HL-60 (cell line): ENCODE measurements around the gene PRPF40B.

Experiments
- DNase-seq, 2 experiments: peaks; one replicate each; pipeline ENCODE4 v3.0.0-alpha.2; 2010 to 2020; ENCODE audit warnings: low read depth in 1 of 2, low spot score in 1 of 2
- H3K27ac ChIP-seq: fragments of 250-450 bp; sonication (Bioruptor Pico); replicated peaks from 2 replicates; pipeline ENCODE4 v1.5.1; 2020; ENCODE audit warnings: mild to moderate bottlenecking, moderate library complexity
- H3K27me3 ChIP-seq: fragments of 250-450 bp; sonication (Bioruptor Pico); 2 replicates; pipeline ENCODE4 v1.5.1; 2021; ENCODE audit warnings: mild to moderate bottlenecking, moderate library complexity; ENCODE audit not compliant: insufficient read depth, poor library complexity, severe bottlenecking
- H3K4me3 ChIP-seq: replicated peaks from 2 replicates; pipeline ENCODE4 v1.5.1; 2011; ENCODE audit warnings: mild to moderate bottlenecking, control low read depth, low read length; ENCODE audit not compliant: insufficient read depth
- CTCF ChIP-seq: IDR thresholded peaks from one replicate; pipeline ENCODE4 v1.5.1; 2011; ENCODE audit warnings: low read length, control low read depth, inconsistent platforms; ENCODE audit not compliant: insufficient read depth
- GABPA ChIP-seq: IDR thresholded peaks from 2 replicates; pipeline ENCODE4 v1.6.1; 2012; ENCODE audit warnings: low read depth
- POLR2AphosphoS5 ChIP-seq: IDR thresholded peaks from 2 replicates; pipeline ENCODE4 v1.6.1; 2012; ENCODE audit warnings: low read depth
- REST ChIP-seq: IDR thresholded peaks from 2 replicates; pipeline ENCODE4 v1.6.1; 2012; ENCODE audit warnings: low read depth; ENCODE audit not compliant: insufficient replicate concordance
- SPI1 ChIP-seq: IDR thresholded peaks from 2 replicates; pipeline ENCODE4 v1.6.1; 2012; ENCODE audit warnings: low read depth, mild to moderate bottlenecking, borderline replicate concordance

The PRPF40B gene

GRCh38 chr12:49645146-49646039 is 22.0 kb downstream of the PRPF40B start:
- TF ChIP-seq GABPA (no peak), SPI1 (no peak), POLR2AphosphoS5 (no peak), CTCF (no peak), REST (no peak)
- H3K27me3 ChIP-seq = no peaks in the 10 kb centered on the region
- H3K4me3 ChIP-seq = no peak overlapping the region
- DNase-seq = no peak
- H3K27ac ChIP-seq = no peak overlapping the region

GRCh38 chr12:49646331-49646830 is 23.0 kb downstream of the PRPF40B start:
- no peak for DNase-seq
- H3K27me3 ChIP-seq = no peaks in the 10 kb centered on the region
- TF ChIP-seq SPI1 (no peak), GABPA (no peak), CTCF (no peak), POLR2AphosphoS5 (no peak), REST (no peak)
- no peak overlapping the region for H3K27ac ChIP-seq
- H3K4me3 ChIP-seq = no peak overlapping the region

- no peak overlapping the region for H3K4me3 ChIP-seq
- DNase-seq = no peak
- H3K27me3 ChIP-seq = no peaks in the 10 kb centered on the region
- no peak for TF ChIP-seq SPI1
- TF ChIP-seq GABPA = no peak
- no peak for TF ChIP-seq POLR2AphosphoS5
- no peak for TF ChIP-seq CTCF
- no peak for TF ChIP-seq REST
- no peak overlapping the region for H3K27ac ChIP-seq
Measured at GRCh38 chr12:49646871-49647654, 23.7 kb downstream of the PRPF40B start.
